OCI-LY1 (cell line): ENCODE results near the gene NELL2.

ENCODE experiments used
- EZH2 ChIP-seq: fragments of 200-600 bp; sonication (generic), shearing (Covaris generic); IDR thresholded peaks from 2 replicates; pipeline ENCODE4 v1.8.0; 2017; ENCODE audit warnings: borderline replicate concordance, mixed run types, mild to moderate bottlenecking, antibody characterized with exemption, low read length, moderate library complexity, mixed read lengths
- TF ChIP-seq, protein P1 (sequence below): fragments of 200-600 bp; sonication (generic), shearing (Covaris generic); IDR thresholded peaks from 2 replicates; pipeline ENCODE4 v1.5.1; 2017; ENCODE audit warnings: mild to moderate bottlenecking, antibody characterized with exemption, low read length, moderate library complexity, mixed read lengths

DNA sequence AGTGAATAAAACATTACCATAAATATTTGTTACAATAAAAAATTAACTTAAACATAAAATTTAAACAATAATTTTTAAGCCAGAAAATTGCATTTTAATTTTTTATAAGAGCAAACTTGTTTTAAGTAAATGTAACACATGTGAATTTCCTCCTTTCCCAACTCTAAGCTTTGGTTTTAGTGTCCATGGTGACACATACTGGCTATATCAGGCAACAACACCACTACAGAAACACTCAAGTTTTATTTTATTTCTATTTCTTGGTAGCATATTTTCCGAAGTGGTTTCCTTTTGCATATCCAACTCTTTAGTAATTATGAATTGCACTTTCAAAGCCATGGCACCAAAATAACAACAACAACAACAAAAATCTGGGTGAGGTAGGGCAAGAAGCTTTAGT, 2.2 kb downstream of the NELL2 start:
- TF ChIP-seq EZH2, result no peak
- TF ChIP-seq, protein P1, sequence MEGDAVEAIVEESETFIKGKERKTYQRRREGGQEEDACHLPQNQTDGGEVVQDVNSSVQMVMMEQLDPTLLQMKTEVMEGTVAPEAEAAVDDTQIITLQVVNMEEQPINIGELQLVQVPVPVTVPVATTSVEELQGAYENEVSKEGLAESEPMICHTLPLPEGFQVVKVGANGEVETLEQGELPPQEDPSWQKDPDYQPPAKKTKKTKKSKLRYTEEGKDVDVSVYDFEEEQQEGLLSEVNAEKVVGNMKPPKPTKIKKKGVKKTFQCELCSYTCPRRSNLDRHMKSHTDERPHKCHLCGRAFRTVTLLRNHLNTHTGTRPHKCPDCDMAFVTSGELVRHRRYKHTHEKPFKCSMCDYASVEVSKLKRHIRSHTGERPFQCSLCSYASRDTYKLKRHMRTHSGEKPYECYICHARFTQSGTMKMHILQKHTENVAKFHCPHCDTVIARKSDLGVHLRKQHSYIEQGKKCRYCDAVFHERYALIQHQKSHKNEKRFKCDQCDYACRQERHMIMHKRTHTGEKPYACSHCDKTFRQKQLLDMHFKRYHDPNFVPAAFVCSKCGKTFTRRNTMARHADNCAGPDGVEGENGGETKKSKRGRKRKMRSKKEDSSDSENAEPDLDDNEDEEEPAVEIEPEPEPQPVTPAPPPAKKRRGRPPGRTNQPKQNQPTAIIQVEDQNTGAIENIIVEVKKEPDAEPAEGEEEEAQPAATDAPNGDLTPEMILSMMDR, result peak; percentile 76
